HCEC 1CT (cell line): ENCODE measurements around the gene SNAPC2.

Source experiments
- DNase-seq: peaks from one replicate; pipeline ENCODE4 v3.0.0-alpha.2; 2017

SNAPC2 gene

GRCh38 chr19:7919610-7920518 is at the start of gene SNAPC2:
SNAPC2 (plus strand) TSS chr19:7920338; CDS start chr19:7920367, 29 bp downstream.
- peak; percentile 91 for DNase-seq

DNA sequence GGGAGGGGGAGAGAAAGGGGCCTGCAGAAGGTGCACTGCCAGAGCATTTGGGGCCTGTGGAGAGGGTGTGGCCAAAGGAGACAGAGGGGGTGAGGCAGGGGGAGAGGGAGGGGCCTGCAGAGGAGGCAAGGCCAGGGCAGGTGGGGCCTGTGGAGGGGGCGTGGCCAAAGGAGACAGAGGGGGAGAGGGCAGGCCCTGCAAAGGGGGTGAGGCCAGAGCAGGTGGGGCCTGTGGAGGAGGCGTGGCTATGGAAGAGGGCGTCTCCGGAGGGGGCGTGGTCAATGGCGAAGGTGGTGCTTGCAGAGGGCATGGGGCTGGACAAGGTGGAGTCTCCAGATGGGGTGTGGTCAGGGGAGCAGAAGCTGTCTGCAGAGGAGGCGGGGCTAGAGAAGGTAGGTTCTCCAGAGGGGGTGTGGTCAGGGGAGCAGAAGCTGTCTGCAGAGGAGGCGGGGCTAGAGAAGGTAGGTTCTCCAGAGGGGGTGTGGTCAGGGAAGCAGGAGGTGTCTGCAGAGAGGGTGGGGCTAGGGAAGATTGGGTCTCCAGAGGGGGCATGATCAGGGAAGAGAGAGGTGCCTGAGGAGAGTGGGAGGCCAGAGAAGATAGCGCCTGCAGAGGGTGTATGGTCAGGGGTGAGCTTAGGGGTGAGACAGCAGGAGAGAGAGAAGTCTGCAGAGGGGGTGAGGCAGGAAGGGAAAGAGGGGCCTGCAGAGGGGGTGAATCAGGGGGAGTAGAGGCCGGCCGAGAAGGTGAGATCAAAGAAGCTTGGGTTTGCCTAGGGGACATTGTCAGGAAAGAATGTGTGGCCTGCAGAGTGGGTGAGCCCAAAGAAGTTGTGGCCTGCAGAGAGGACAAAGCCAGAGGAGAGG is 49.3 kb upstream of the SNAPC2 start:
- DNase-seq = peak; percentile 63

DNA sequence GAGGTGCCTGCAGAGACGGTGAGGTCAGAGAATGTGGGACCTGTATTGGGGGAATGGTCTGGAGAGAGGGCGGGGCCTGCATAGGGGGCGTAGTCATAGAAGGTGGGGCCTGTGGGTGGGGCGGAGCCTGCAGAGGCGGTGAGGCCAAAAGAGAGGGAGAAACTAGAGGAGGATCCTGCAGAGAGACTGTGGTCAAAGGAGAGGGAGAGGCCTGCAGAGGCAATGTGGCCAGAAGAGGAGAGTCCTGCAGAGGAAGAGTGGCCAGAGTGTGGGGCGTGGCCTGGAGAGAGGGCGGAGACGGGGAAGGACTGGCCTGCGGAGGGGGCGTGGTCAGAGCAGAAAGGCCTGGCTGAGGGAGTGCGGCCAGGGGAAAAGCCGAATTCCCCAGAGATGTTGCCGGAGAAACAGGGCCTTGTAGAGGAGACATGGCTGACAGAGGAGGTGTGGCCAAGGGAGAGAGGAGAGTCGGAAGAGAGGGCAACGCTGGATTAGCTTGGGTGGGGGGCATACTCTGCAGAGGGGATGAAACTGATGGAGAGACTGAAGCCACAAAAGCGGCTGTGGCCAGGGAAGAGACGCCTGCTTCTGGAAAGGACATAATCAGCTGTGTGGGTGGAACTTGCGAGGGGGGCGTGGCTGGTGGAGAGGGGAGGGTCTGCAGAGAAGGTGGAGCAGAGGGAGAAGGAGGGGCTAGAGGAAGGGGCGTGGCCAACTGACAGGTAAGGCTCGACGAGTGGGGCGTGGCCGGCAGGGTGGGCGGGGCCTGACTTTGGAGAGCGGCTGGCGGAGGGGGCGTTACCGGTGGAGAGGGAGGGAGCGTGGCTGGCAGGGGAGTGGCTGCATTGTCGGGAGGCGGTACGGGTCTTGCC is 48.5 kb upstream of the SNAPC2 start:
- peak; percentile 89 for DNase-seq

DNA sequence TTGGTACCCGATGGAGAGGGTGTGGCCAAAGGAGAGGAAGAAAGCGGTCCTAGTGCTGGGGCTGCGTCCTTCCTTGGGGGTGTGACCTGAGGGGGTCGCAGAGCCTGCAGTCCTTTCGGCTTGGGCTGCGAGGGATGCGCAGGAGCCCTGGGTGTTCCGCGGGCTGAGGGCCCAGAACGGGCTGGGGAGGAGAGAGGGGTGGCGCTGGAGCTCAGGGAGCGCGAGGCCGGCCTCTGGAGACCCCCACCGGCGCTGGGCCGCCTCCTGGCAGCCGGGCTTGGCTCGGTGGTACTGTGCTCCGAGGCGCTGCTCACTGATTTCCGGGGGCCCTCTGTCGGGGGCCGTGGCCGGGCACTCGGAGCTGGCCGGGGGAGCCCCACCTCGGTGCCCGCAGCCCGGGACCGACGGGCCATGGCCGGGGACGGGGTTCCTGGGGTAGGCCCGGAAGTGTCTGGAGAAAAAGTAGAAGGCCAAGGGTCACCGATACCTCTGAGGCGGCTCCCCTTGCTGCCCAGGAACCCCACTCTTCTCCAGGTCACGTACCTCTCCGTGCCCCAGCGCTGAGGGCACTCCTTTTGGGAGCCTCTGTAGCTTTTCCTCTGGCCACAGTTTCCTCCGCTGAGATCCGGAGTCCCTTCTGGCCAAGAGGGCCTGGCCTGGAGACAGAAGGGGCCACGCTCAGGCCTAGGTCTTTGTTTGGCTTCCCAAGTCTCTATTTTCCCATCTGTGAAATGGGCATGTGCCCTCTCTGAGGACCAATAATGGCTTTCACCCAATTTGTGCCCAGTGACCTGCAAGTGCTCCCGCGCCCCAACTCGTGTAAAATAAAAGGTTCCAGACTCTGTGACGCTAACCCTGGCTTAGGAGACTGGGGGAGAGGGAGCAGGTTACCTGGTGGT is 47.6 kb upstream of the SNAPC2 start:
- DNase-seq = no peak

GRCh38 chr19:7873304-7874075 is 46.6 kb upstream of the SNAPC2 start:
- no peak for DNase-seq

DNA sequence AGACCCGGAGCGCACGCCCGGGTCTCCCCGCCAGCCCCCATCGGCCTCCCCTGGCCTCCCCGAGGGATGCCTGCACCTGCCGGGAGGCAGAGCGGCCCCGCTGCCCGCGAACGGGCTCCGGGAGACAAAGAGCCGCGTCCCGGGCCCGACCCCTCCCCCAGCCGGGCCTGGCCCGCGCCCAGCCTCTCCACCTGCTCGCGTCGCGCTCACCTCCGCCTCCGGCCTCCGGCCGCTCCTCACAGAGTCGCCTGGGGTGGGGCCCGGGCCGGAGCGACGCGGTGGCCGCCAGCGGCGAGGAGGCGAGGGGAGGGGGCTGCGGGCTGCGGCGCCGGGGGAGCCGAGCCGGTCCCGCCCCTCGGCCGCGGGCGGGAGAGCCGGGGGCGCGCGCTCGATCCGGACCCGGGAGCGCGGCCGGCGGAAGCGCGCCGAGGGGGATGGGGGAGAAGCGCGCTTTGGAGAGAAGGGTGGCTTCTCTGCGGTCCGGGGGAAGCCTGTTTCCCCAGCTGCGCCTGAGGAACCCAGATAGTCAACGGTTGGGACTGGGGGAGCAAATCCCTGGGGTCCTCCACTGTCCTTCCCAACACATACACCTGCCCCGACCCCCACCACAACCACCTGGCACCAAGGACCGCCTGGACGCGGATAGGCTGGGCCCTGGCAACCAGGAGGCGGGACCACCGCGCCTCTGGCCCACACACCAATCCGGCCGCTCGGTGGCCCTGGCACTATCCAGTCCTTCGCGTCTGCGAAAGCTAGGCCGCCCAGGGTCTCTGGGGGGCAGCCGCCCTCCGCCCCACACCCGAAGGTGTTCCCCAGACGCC is 45.9 kb upstream of the SNAPC2 start, which contains the start of gene PRR36:
Gene PRR36 (minus strand): TSS at position 315 of the 821 bp plus-strand sequence. CDS start 701 bp downstream, outside the sequence.
- DNase-seq = no peak

DNA sequence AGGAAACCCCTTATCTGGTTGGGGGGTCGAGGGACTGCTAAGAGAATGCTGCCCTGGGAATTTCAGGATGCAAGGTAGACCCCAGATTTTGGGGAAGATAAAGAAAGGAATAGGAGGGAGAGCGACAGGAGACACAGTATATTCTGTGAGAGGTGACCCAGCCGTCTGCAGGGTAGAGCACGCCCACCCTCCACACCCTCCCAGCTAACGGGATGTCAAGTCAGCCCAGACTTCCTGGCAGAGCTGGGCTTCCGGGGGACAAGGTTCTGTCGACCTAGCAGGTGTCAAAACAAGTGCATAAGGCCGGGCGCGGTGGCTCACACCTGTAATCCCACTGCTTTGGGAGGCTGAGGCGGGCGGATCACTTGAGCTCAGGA is 45.3 kb upstream of the SNAPC2 start:
- no peak for DNase-seq

DNA sequence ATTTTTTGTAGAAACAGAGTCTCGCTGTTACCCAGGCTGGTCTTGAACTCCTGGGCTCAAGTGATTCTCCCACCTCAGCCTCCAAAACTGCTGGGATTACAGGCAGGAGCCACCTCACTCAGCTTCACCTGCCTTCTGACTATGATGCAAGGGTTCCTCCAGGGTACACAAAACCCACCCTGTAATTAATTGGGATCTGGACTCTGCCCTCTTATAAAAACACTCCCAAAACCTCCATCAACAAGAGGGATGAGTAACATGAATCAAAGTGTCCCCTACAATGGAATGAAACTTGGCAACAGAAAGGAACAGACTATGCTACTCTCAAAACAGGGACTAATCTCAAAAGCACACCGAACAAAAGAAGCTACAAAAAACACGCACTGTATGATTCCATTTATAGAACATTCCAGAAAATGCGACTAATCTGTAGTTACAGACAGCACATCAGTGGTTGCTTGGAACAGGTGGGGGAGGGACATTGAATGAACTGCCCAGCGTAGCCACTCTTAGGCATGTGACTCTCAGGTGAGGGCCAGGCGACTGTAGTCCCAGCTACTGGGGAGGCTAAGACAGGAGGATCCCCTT is 42.8 kb upstream of the SNAPC2 start:
- DNase-seq = peak; percentile 11

DNA sequence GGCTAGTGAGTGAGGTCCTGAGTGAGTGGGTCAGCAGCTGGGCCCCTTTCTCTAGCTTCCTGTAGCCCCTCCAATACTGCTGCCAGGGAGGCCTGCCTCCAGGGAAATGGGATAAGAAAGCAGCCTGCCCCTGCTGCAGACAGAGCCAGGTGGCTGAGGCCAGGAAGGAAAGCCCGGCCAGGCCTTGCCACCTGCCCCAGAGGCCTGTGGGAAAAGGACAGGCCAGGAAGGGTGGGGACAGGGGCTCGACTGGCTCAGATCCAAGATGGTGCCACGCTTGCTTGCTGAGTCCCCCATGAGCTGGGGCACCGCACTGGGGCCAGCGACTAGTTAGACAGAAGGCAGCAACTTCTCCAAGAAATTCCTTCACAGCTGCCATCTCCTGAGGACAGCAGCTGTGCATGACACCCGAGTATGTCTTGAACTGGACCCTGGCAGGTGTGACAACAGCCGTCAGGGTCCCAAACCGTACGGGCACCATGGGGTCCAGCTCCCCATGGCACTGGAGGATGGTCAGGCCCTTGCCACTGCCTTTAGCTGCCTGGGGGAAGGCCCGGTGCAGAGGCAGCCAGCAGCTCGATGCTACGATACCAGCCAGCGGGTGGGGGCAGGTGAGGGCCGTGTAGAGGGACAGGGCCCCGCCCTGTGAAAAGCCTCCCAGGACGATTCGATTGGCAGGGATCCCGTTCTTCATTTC is 40.9 kb upstream of the SNAPC2 start:
- DNase-seq = no peak

GRCh38 chr19:7879836-7880235 is 40.3 kb upstream of the SNAPC2 start:
- no peak for DNase-seq

- DNase-seq = no peak
Observed at GRCh38 chr19:7881910-7882309, 38.2 kb upstream of the SNAPC2 start.

DNA sequence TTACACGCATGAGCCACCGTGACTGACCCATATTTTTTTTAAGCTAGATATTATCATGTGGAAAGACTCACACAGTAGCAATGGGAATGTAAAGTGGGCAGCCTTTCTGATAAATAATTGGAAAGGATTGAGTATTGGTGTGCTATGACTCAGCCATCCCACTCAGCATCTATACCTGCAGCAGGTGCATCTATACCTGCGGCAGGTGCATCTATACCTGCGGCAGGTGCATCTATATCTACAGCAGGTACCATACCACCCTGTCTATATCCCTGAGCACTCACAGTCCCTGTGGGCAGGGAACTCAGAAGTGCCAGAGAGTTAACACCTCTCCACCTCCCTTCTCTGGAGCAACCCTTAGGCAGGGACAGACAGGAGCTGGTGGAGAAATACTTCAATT is 37.0 kb upstream of the SNAPC2 start:
- DNase-seq = peak; percentile 17

DNA sequence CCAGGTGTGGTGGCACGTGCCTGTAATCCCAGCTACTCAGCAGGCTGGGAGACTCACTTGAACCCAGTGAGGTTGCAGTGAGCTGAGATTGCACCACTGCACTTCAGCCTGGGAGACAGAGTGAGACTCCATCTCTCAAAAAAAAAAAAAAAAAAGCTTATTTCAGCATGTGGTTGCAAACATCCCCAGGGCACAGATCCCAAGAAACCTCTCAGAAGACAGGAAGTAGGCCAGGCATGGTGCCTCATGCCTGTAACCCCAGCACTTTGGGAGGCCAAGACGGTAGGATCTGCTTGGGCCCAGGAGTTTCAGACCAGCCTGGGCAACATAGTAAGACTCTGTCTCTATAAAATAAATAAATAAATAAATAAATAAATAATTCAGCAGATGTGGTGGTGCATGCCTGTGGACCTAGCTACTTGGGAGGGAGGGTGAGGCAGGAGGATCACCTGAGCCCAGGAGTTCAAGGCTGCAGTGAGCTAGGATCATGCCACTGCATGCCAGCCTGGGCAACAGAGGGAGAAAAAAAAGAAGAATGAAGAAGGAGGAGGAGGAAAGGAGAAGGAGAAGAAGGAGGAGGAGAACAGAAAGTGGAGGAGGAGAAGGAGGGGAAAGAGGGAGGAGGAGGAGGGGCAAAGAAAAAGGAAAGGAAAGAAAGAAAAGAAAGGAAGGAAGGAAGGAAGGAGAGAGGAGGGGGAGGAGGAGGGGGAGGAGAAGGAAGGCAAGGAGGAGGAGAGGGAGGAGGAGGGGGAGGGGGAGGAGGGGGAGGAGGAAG is 36.2 kb upstream of the SNAPC2 start:
- DNase-seq = peak; percentile 21

DNA sequence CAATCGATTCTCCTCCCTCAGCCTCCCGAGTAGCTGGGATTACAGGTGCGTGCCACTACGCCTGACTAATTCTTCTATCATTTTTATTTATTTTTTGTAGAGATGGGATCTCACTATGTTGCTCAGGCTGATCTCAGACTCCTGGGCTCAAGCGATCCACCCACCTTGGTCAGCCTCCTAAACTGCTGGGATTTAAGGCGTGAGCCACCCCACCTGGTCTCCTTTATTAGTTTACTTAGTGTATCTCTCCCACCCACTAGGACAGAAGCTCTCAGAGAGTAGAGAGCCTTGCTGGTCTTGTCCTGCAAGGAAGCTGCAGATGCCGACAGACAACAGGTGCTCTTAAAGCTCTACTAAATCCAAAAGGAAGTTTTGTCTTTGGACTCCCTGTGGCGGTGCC is 34.3 kb upstream of the SNAPC2 start:
- no peak for DNase-seq

DNA sequence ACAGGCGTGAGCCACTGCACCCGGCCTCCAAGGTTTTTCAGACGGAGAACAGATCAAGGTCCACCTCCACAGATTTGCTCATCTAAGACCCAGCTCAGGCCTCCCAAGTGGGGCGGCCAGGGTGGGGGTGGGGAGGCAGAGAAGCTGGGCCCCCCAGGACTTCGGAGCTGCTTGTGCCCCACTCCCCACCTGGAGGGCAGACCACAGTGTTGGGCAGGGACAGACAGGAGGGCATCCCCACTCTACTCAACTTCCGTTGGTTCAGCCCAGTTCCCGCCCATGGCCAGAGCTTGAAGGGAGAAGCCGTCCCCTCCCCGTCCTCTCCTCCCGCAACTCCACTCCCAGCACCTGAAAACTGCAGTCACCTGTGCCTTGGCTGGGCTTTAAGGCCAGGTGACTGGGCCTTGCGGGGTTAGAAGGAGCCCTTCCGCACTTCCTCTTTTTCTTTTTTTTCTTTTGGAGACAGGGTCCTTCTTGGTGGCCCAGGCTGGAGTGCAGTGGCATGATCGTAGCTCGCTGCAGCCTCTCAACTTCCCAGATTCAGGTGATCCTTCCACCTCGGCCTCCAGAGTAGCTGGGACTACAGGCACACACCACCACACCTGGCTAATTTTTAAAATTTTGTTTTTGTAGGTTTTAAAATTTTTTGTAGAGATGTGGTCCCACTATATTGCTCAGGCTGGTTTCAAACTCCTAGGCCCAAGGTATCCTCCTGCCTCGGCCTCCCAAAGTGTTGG is 32.6 kb upstream of the SNAPC2 start:
- DNase-seq = no peak

GRCh38 chr19:7888145-7888825 is 31.9 kb upstream of the SNAPC2 start, which contains the start of gene LRRC8E:
LRRC8E (plus strand) TSS chr19:7888510; CDS start chr19:7895604, 7,094 bp downstream.
- DNase-seq = peak; percentile 49
